Astrocyte of the cerebellum (primary cell): ENCODE results near the gene PARD3B.

Experiments used
- DNase-seq: peaks from one replicate; pipeline ENCODE4 v3.0.0-alpha.2; 2011; ENCODE audit warnings: low read depth
- H3K4me3 ChIP-seq: 2 replicates; pipeline ENCODE4 v1.5.1; 2011; ENCODE audit warnings: mild to moderate bottlenecking, low read depth, low read length, moderate library complexity
- CTCF ChIP-seq: IDR thresholded peaks from 2 replicates; pipeline ENCODE4 v1.5.1; 2012; ENCODE audit warnings: low read length, low read depth, moderate library complexity, mild to moderate bottlenecking; ENCODE audit errors: missing control alignments
- in situ Hi-C: cut with HindIII; loops from 2 replicates; pipeline ENCODE4 v1.10.0; 2017; ENCODE audit warnings: low sequenced_read_pairs

PARD3B gene

GRCh38 chr2:205411558-205411957 is 866.3 kb downstream of the PARD3B start:
- in situ Hi-C loops: no loop called here
- TF ChIP-seq CTCF: no peak
- no peak for DNase-seq
- no peak overlapping the region for H3K4me3 ChIP-seq

GRCh38 chr2:205424326-205424725 is 879.1 kb downstream of the PARD3B start:
- DNase-seq: no peak
- no peak for TF ChIP-seq CTCF
- no peak overlapping the region for H3K4me3 ChIP-seq
- in situ Hi-C loops: no loop called here

- in situ Hi-C loops: no loop called here
- H3K4me3 ChIP-seq: no peak overlapping the region
- no peak for TF ChIP-seq CTCF
- DNase-seq: no peak
Observed at GRCh38 chr2:205425102-205425501, 879.8 kb downstream of the PARD3B start.

- DNase-seq: no peak
- H3K4me3 ChIP-seq: no peak overlapping the region
- TF ChIP-seq CTCF: no peak
- in situ Hi-C loops: no loop called here
Observed at GRCh38 chr2:205427112-205427511, 881.8 kb downstream of the PARD3B start.

- H3K4me3 ChIP-seq: no peak overlapping the region
- DNase-seq: no peak
- no peak for TF ChIP-seq CTCF
- in situ Hi-C loops: no loop called here
Observed at GRCh38 chr2:205428811-205429210, 883.5 kb downstream of the PARD3B start.

GRCh38 chr2:205435970-205436369 is 890.7 kb downstream of the PARD3B start:
- no peak for DNase-seq
- TF ChIP-seq CTCF: no peak
- in situ Hi-C loops: no loop called here
- no peak overlapping the region for H3K4me3 ChIP-seq

GRCh38 chr2:205438241-205438640 is 893.0 kb downstream of the PARD3B start:
- TF ChIP-seq CTCF: no peak
- in situ Hi-C loops: no loop called here
- no peak for DNase-seq
- H3K4me3 ChIP-seq: no peak overlapping the region
